Gastrocnemius medialis (tissue), 4 donors: ENCODE data around the gene SLCO4A1. TPM values are rescaled to one million over a fixed set of nuclear protein-coding genes. Genes with fewer than 3 reads are reported as not detected.

Experiments
- ATAC-seq, 2 donors: fragments of 150-250 bp; one replicate each; pipeline ENCODE4 v1.9.1; 2016
- DNase-seq, 2 donors: peaks; one replicate each; pipeline ENCODE4 v3.0.0-alpha.2; 2019
- H3K27ac ChIP-seq, 4 donors: fragments of 200-600 bp; sonication (generic); 1 replicate in 1 of 4; 2 replicates in 3 of 4; pipeline ENCODE4 v1.5.1; 2016 to 2018; ENCODE audit warnings: mild to moderate bottlenecking in 2 of 4, moderate library complexity in 1 of 4
- H3K27me3 ChIP-seq, 3 donors: fragments of 200-600 bp; sonication (generic) in 2 of 3; 1 replicate in 1 of 3; 2 replicates in 2 of 3; pipeline versions ENCODE4 v1.5.1 to v1.6.0; 2016 to 2019; ENCODE audit warnings: mild to moderate bottlenecking in 1 of 3, moderate library complexity in 1 of 3
- H3K36me3 ChIP-seq, 2 donors: fragments of 200-600 bp; sonication (generic) in 1 of 2; one replicate each; pipeline ENCODE4 v1.5.1; 2017 to 2018
- H3K4me1 ChIP-seq, 2 donors: fragments of 200-600 bp; sonication (generic) in 1 of 2; one replicate each; pipeline ENCODE4 v1.5.1; 2016 to 2017; ENCODE audit warnings: mild to moderate bottlenecking in 2 of 2
- H3K4me3 ChIP-seq, 4 donors: fragments of 200-600 bp; sonication (generic) in 3 of 4; 1 replicate in 1 of 4; 2 replicates in 3 of 4; pipeline ENCODE4 v1.5.1; 2016 to 2019; ENCODE audit warnings: mild to moderate bottlenecking in 2 of 4
- H3K9me3 ChIP-seq, 3 donors: fragments of 200-600 bp; sonication (generic) in 2 of 3; 1 replicate in 1 of 3; 2 replicates in 2 of 3; pipeline ENCODE4 v1.5.1; 2016 to 2019
- CTCF ChIP-seq, 5 experiments: fragments of 450-650 bp in 3 of 5; fragments of 200-600 bp in 2 of 5; sonication (generic) in 2 of 5; IDR thresholded peaks in 4 of 5; conservative IDR thresholded peaks in 1 of 5; 1 replicate in 4 of 5; 2 replicates in 1 of 5; pipeline ENCODE4 v1.5.1; 2016 to 2019; ENCODE audit warnings: antibody characterized with exemption in 5 of 5, mild to moderate bottlenecking in 3 of 5, moderate library complexity in 3 of 5
- POLR2A ChIP-seq, 2 donors: fragments of 450-650 bp; IDR thresholded peaks; one replicate each; pipeline ENCODE4 v1.6.1; 2017; ENCODE audit warnings: antibody characterized with exemption in 2 of 2, mild to moderate bottlenecking in 2 of 2, moderate library complexity in 2 of 2
- in situ Hi-C, 4 donors: fragments of 200-750 bp; cut with MboI; loops; one replicate each; pipeline versions ENCODE4 v1.15.0 to v1.8.0; 2017; ENCODE audit warnings: low sequenced_read_pairs in 4 of 4
- intact Hi-C: fragments of 100-400 bp; cut with DNase I; formaldehyde crosslinking; loops from one replicate; pipeline ENCODE4 v1.15.1; 2023; ENCODE audit warnings: low total_unique reads
- total RNA-seq, 4 donors: library from RNA; depleted of rRNA; stranded (reverse); fragments of >200 nt; gene quantifications; one replicate each; pipeline versions ENCODE4 v1.1.0 to v1.2.3, GENCODE V29; 2016

SLCO4A1 gene
- total RNA-seq, 4 donors from 2014 or later: 20.4 to 26.9 (median 21.8) TPM

GRCh38 chr20:62605236-62605943 lies 36.9 kb upstream of the SLCO4A1 start:
- ATAC-seq (no peak), DNase-seq (no peak)
- Histone ChIP-seq H3K4me1 (peaks cover 6 to 17% of the 10 kb centered on the region in 2 donors), H3K27me3 (peaks cover 30 to 35% (median 34%) of the 10 kb centered on the region in 3 donors), H3K36me3 (no peaks in the 10 kb centered on the region), H3K9me3 (no peaks in the 10 kb centered on the region), H3K27ac (no peak overlapping the region), H3K4me3 (no peak overlapping the region)
- no peak for TF ChIP-seq POLR2A (IDR thresholded peaks at IDR 0.05)
- no peak for TF ChIP-seq CTCF (IDR thresholded peaks at IDR 0.05 in 4 of 5, conservative IDR thresholded peaks at IDR 0.05 in 1 of 5)
- in situ Hi-C loops (loop anchor here in 1 of 4 donors (25.0 kb wide), 1 partner anchor 93 kb away; no protein-coding TSS in a partner anchor), intact Hi-C loops (no loop called here)

GRCh38 chr20:62606016-62606415 lies 36.3 kb upstream of the SLCO4A1 start:
- H3K27ac ChIP-seq: no peak overlapping the region
- H3K4me1 ChIP-seq: peaks cover 6 to 17% of the 10 kb centered on the region in 2 donors
- no peak for ATAC-seq
- TF ChIP-seq POLR2A (IDR thresholded peaks at IDR 0.05) (no peak), CTCF (IDR thresholded peaks at IDR 0.05 in 4 of 5, conservative IDR thresholded peaks at IDR 0.05 in 1 of 5) (no peak)
- H3K36me3 ChIP-seq: no peaks in the 10 kb centered on the region
- DNase-seq: no peak
- intact Hi-C loops (no loop called here), in situ Hi-C loops (loop anchor here in 1 of 4 donors (25.0 kb wide), 1 partner anchor 94 kb away; no protein-coding TSS in a partner anchor)
- no peaks in the 10 kb centered on the region for H3K9me3 ChIP-seq
- H3K4me3 ChIP-seq: no peak overlapping the region
- H3K27me3 ChIP-seq: peaks cover 36 to 41% (median 40%) of the 10 kb centered on the region in 3 donors

- Histone ChIP-seq H3K4me1 (peaks cover 6 to 17% of the 10 kb centered on the region in 2 donors), H3K27ac (no peak overlapping the region), H3K36me3 (no peaks in the 10 kb centered on the region), H3K27me3 (peaks cover 41 to 47% (median 47%) of the 10 kb centered on the region in 3 donors), H3K4me3 (no peak overlapping the region), H3K9me3 (no peaks in the 10 kb centered on the region)
- TF ChIP-seq CTCF (IDR thresholded peaks at IDR 0.05 in 4 of 5, conservative IDR thresholded peaks at IDR 0.05 in 1 of 5) (no peak), POLR2A (IDR thresholded peaks at IDR 0.05) (no peak)
- in situ Hi-C loops: loop anchor here in 1 of 4 donors (25.0 kb wide), 1 partner anchor 94 kb away; no protein-coding TSS in a partner anchor
- intact Hi-C loops: no loop called here
- DNase-seq (no peak), ATAC-seq (no peak)
Measured at GRCh38 chr20:62606551-62607201, 35.6 kb upstream of the SLCO4A1 start.

GRCh38 chr20:62607366-62608217 lies 34.7 kb upstream of the SLCO4A1 start:
- no peak for DNase-seq
- Histone ChIP-seq H3K36me3 (no peaks in the 10 kb centered on the region), H3K4me3 (no peak overlapping the region), H3K27me3 (peaks cover 40 to 52% (median 47%) of the 10 kb centered on the region in 3 donors), H3K27ac (no peak overlapping the region), H3K4me1 (peaks cover 6 to 17% of the 10 kb centered on the region in 2 donors), H3K9me3 (no peaks in the 10 kb centered on the region)
- ATAC-seq: no peak
- intact Hi-C loops (no loop called here), in situ Hi-C loops (loop anchor here in 1 of 4 donors (25.0 kb wide), 1 partner anchor 95 kb away; no protein-coding TSS in a partner anchor)
- TF ChIP-seq CTCF (IDR thresholded peaks at IDR 0.05 in 4 of 5, conservative IDR thresholded peaks at IDR 0.05 in 1 of 5) (no peak), POLR2A (IDR thresholded peaks at IDR 0.05) (no peak)
